Adipocyte (in vitro differentiated cells): Measurements from ENCODE around the gene ASF1B.

Experiments used
- DNase-seq: peaks from one replicate; pipeline ENCODE4 v3.0.0-alpha.2; 2015; ENCODE audit warnings: low read depth
- H3K27me3 ChIP-seq: replicated peaks from 2 replicates; pipeline ENCODE4 v1.7.0; 2013; ENCODE audit warnings: mild to moderate bottlenecking, low read length, moderate library complexity; ENCODE audit not compliant: control insufficient read depth, insufficient read depth
- H3K36me3 ChIP-seq: 2 replicates; pipeline ENCODE4 v1.7.0; 2013; ENCODE audit warnings: low read length, mild to moderate bottlenecking, moderate library complexity; ENCODE audit not compliant: control insufficient read depth, insufficient read depth, severe bottlenecking
- H3K4me1 ChIP-seq: 2 replicates; pipeline ENCODE4 v1.7.0; 2013; ENCODE audit warnings: mild to moderate bottlenecking, low read length, moderate library complexity; ENCODE audit not compliant: control insufficient read depth, insufficient read depth
- H3K4me3 ChIP-seq: 2 replicates; pipeline ENCODE4 v1.7.0; 2013; ENCODE audit warnings: mild to moderate bottlenecking, low read length, moderate library complexity
- H3K9ac ChIP-seq: 2 replicates; pipeline ENCODE4 v1.7.0; 2013; ENCODE audit warnings: mild to moderate bottlenecking, low read length, moderate library complexity
- H3K9me3 ChIP-seq: 2 replicates; pipeline ENCODE4 v1.7.0; 2013; ENCODE audit warnings: mild to moderate bottlenecking, low read length, moderate library complexity; ENCODE audit not compliant: control insufficient read depth

Gene ASF1B

DNA sequence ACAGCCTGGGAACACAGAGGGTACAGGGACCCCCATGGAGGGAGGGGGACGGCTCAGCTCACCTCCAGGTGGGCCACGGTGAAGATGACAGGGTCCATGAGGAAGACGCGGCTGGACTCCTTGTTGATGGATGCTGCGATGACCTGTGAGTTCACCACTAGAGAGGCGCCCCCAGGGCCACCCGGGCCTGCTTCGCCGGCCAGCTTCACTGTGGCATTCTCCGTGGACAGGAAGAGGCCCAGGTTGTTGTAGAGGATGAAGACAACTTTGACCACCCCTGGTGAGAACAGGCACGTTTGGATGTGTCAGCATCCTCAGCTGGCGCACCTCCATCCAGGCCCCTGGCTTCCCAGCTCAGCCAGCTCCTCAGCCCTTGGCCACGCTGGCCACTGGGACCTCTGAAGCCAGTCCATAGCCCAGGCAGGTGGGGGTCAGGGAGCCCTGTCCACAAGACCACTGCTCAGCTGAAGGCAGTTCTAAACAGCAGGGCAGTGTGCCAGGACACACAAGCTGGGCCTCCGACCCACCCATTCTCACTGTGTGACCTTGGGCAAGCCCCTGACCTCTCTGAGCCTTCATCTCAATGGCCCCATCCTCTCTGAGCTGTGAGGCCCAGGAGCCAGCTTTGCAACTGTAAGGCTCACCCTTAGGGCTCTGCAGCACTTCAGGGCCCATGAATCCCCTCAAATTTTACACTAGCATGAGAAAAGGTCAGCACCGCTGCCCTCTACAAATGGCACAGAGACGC lies 22.1 kb upstream of the ASF1B start:
- H3K36me3 ChIP-seq: peaks cover 28% of the 10 kb centered on the region
- DNase-seq: no peak
- H3K9ac ChIP-seq: no peak overlapping the region
- no peak overlapping the region for H3K4me3 ChIP-seq
- peaks cover 4% of the 10 kb centered on the region for H3K4me1 ChIP-seq
- H3K27me3 ChIP-seq: no peaks in the 10 kb centered on the region
- no peaks in the 10 kb centered on the region for H3K9me3 ChIP-seq

DNA sequence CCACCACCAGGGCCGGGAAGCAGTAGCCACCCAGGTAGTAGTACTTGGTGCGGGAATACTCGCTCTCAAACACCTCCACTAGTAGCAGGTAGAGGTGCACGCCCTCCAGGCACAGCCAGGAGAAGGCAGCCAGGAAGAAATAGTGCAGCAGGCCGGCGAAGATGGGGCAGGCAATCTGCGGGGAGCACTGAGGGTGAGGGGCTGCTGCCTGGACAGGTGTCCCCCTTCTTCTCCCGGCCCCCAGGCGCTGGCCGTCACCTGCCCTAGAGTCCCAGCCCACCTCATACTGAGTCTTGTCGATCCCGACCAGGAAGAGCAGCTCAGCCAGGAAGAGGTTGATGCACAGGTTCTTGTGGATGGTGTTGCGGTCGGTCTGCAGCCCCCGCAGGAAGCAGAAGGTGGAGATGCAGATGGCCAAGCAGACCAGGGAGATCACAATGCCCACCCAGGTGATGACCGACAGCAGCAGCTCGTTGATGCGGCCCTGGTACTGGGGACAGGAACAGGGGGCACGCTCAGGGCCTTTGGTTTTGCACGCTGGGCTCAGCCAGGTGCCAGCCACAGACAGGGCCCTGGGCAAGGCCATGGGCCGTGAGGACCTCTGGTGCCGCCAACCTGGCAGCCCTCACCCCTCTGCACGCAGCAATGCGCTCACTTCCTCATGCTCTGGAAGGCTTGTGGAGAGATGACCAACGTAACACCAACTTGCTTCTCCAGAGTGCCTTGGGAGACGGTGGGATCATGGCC lies 20.8 kb upstream of the ASF1B start:
- no peaks in the 10 kb centered on the region for H3K27me3 ChIP-seq
- H3K4me3 ChIP-seq: no peak overlapping the region
- peaks cover 4% of the 10 kb centered on the region for H3K4me1 ChIP-seq
- no peak overlapping the region for H3K9ac ChIP-seq
- H3K9me3 ChIP-seq: no peaks in the 10 kb centered on the region
- no peak for DNase-seq
- peaks cover 30% of the 10 kb centered on the region for H3K36me3 ChIP-seq

DNA sequence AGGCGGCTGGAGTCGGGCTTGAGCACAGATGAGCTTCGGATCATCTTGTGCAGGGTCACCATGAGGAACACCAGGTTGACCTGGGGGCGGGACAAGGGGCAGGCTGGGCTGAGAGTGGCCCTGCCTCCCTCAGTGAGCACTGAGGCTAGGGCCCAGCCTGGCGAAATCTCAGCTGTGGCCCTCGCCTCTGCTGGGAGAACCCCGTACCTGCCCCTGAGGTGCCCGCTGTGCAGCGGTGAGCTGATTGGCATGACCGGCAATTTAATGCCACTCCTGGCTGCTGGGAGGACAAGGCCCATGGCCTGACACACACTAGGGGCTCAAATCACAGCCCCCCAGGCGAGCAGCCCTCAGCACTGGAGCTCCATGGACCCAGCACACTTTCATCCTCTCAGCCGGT lies 19.7 kb upstream of the ASF1B start:
- Histone ChIP-seq H3K9ac (no peak overlapping the region), H3K36me3 (peaks cover 32% of the 10 kb centered on the region), H3K4me3 (no peak overlapping the region), H3K27me3 (no peaks in the 10 kb centered on the region), H3K4me1 (peaks cover 4% of the 10 kb centered on the region), H3K9me3 (no peaks in the 10 kb centered on the region)
- DNase-seq: no peak

- H3K36me3 ChIP-seq: peaks cover 32% of the 10 kb centered on the region
These were observed 19.0 kb upstream of the ASF1B start for GRCh38 chr19:14155371-14155770.

GRCh38 chr19:14152713-14153112 lies 16.3 kb upstream of the ASF1B start:
- H3K27me3 ChIP-seq: no peaks in the 10 kb centered on the region
- H3K4me1 ChIP-seq: peaks cover 22% of the 10 kb centered on the region
- no peaks in the 10 kb centered on the region for H3K9me3 ChIP-seq
- no peak overlapping the region for H3K9ac ChIP-seq
- peaks cover 24% of the 10 kb centered on the region for H3K36me3 ChIP-seq
- no peak for DNase-seq
- no peak overlapping the region for H3K4me3 ChIP-seq

More at GRCh38 chr19:14155371-14155770, 19.0 kb upstream of the ASF1B start:
- no peak for DNase-seq
- Histone ChIP-seq H3K4me1 (peaks cover 4% of the 10 kb centered on the region), H3K27me3 (no peaks in the 10 kb centered on the region), H3K9me3 (no peaks in the 10 kb centered on the region), H3K9ac (no peak overlapping the region), H3K4me3 (no peak overlapping the region)

- Histone ChIP-seq H3K27me3 (no peaks in the 10 kb centered on the region), H3K9ac (no peak overlapping the region), H3K4me1 (peaks cover 32% of the 10 kb centered on the region), H3K4me3 (no peak overlapping the region), H3K9me3 (no peaks in the 10 kb centered on the region), H3K36me3 (peaks cover 14% of the 10 kb centered on the region)
- DNase-seq: no peak
These were observed 14.6 kb upstream of the ASF1B start for GRCh38 chr19:14150770-14151661.

GRCh38 chr19:14150041-14150769 lies 13.8 kb upstream of the ASF1B start:
- Histone ChIP-seq H3K9me3 (no peaks in the 10 kb centered on the region), H3K36me3 (peaks cover 11% of the 10 kb centered on the region), H3K27me3 (no peaks in the 10 kb centered on the region), H3K9ac (peak overlapping the region; percentile 53), H3K4me3 (peak overlapping the region; percentile 25), H3K4me1 (peaks cover 32% of the 10 kb centered on the region)
- DNase-seq: no peak

DNA sequence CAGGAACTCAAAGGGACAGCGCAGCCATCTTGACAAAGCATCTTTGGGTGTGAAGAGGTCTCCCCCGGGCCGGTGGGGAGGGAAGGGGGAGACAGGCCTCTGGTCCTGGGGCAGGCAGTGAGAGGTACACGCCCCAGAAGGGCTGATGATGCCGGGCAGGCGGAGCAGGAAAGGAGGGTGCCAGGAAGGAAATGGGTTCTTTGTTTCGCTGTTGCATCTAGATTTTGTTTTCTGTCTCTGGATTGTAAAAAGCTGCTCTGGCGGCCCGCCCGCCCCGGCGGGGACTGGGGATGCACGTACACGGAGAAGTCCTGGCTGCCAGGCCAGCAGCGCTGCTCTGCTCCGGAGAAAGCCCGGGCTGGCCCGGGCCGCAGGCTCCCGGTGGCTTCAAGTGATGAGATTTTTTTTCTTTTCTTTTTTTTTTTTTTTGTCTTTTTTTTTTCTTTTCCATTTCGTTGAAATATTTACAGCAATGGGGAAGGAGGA lies 13.2 kb upstream of the ASF1B start:
- Histone ChIP-seq H3K9me3 (no peaks in the 10 kb centered on the region), H3K4me1 (peaks cover 32% of the 10 kb centered on the region), H3K4me3 (peak overlapping the region; percentile 25), H3K27me3 (no peaks in the 10 kb centered on the region), H3K36me3 (peaks cover 8% of the 10 kb centered on the region), H3K9ac (peak overlapping the region; percentile 53)
- no peak for DNase-seq

GRCh38 chr19:14148751-14149410 lies 12.5 kb upstream of the ASF1B start:
- H3K36me3 ChIP-seq: peaks cover 8% of the 10 kb centered on the region
- no peaks in the 10 kb centered on the region for H3K9me3 ChIP-seq
- H3K27me3 ChIP-seq: no peaks in the 10 kb centered on the region
- no peak for DNase-seq
- H3K4me3 ChIP-seq: peak overlapping the region; percentile 25
- peak overlapping the region; percentile 70 for H3K9ac ChIP-seq
- peaks cover 28% of the 10 kb centered on the region for H3K4me1 ChIP-seq
